GM21526 (cell line): Measurements from ENCODE around the gene FBXL3.
A peak's percentile ranks its signal among the peaks of the same experiment; 100 is the strongest.

Experiments used
- ATAC-seq: cut with Tn5 transposase; IDR thresholded peaks from one replicate; pipeline ENCODE4 v1.9.1; 2021; ENCODE audit warnings: moderate library complexity; ENCODE audit not compliant: unreplicated experiment, low FRiP score

FBXL3 gene

GRCh38 chr13:77026861-77027621 is at the start of gene FBXL3:
Gene FBXL3, minus strand, starts transcription at chr13:77027159. Its CDS starts 5,299 bp downstream, at chr13:77021860.
- peak; percentile 54 for ATAC-seq

- no peak for ATAC-seq
Measured at GRCh38 chr13:77067519-77067918, 40.6 kb upstream of the FBXL3 start.

GRCh38 chr13:77065461-77066147 is 38.6 kb upstream of the FBXL3 start:
- no peak for ATAC-seq

GRCh38 chr13:77062097-77062496 is 35.1 kb upstream of the FBXL3 start:
- ATAC-seq = no peak

- no peak for ATAC-seq
Measured at GRCh38 chr13:77061362-77061761, 34.4 kb upstream of the FBXL3 start.

GRCh38 chr13:77056886-77057285 is 29.9 kb upstream of the FBXL3 start:
- ATAC-seq = no peak

GRCh38 chr13:77056382-77056781 is 29.4 kb upstream of the FBXL3 start:
- no peak for ATAC-seq

GRCh38 chr13:77055158-77055557 is 28.2 kb upstream of the FBXL3 start:
- no peak for ATAC-seq

- no peak for ATAC-seq
Measured at GRCh38 chr13:77053192-77053591, 26.2 kb upstream of the FBXL3 start.

GRCh38 chr13:77048681-77049080 is 21.7 kb upstream of the FBXL3 start:
- no peak for ATAC-seq

GRCh38 chr13:77047649-77048343 is 20.8 kb upstream of the FBXL3 start:
- no peak for ATAC-seq

- no peak for ATAC-seq
Measured at GRCh38 chr13:77042566-77043177, 15.7 kb upstream of the FBXL3 start.

GRCh38 chr13:77040835-77041234 is 13.9 kb upstream of the FBXL3 start:
- no peak for ATAC-seq

GRCh38 chr13:77040076-77040475 is 13.1 kb upstream of the FBXL3 start:
- no peak for ATAC-seq

GRCh38 chr13:77038907-77039480 is 12.0 kb upstream of the FBXL3 start:
- no peak for ATAC-seq

- no peak for ATAC-seq
Measured at GRCh38 chr13:77036279-77036678, 9.3 kb upstream of the FBXL3 start.

GRCh38 chr13:77034881-77035280 is 7.9 kb upstream of the FBXL3 start:
- ATAC-seq = no peak

GRCh38 chr13:77033717-77034302 is 6.9 kb upstream of the FBXL3 start:
- no peak for ATAC-seq

- ATAC-seq = no peak
Measured at GRCh38 chr13:77031656-77032243, 4.8 kb upstream of the FBXL3 start.

- no peak for ATAC-seq
Measured at GRCh38 chr13:77029436-77029835, 2.5 kb upstream of the FBXL3 start.
